PC-3 (cell line): Measurements from ENCODE around the gene PNISR.

Experiments used
- CTCF ChIP-seq: fragments of 300-600 bp; sonication (generic); conservative IDR thresholded peaks from 2 replicates; pipeline ENCODE4 v1.5.1; 2017; ENCODE audit warnings: antibody characterized with exemption, low read depth, mild to moderate bottlenecking, low read length
- EZH2 ChIP-seq: fragments of 300-600 bp; sonication (generic); IDR thresholded peaks from one replicate; pipeline ENCODE4 v1.6.1; 2017; ENCODE audit warnings: antibody characterized with exemption, mild to moderate bottlenecking, low read length; ENCODE audit not compliant: unreplicated experiment
- EZH2phosphoT487 ChIP-seq: fragments of 300-600 bp; sonication (generic); IDR thresholded peaks from 2 replicates; pipeline ENCODE4 v1.6.1; 2018; ENCODE audit warnings: mild to moderate bottlenecking, antibody characterized with exemption, low read length, borderline replicate concordance

GRCh38 chr6:99415446-99415845 lies 9.7 kb downstream of the PNISR start:
- no peak for TF ChIP-seq CTCF
- TF ChIP-seq EZH2, result no peak
- no peak for TF ChIP-seq EZH2phosphoT487
